Body of pancreas (tissue), 4 donors: ENCODE measurements around the gene MCM8.

Experiments used
- POLR2A ChIP-seq, 3 donors: fragments of 450-650 bp; IDR thresholded peaks; one replicate each; pipeline ENCODE4 v1.6.1; 2016; ENCODE audit warnings: antibody characterized with exemption in 3 of 3, mild to moderate bottlenecking in 2 of 3
- TF ChIP-seq, protein P1 (sequence below), 7 experiments: fragments of 450-650 bp in 4 of 7; fragments of 200-600 bp in 3 of 7; sonication (generic) in 3 of 7; IDR thresholded peaks; one replicate each; pipeline ENCODE4 v1.5.1; 2016 to 2019; ENCODE audit warnings: antibody characterized with exemption in 7 of 7

DNA sequence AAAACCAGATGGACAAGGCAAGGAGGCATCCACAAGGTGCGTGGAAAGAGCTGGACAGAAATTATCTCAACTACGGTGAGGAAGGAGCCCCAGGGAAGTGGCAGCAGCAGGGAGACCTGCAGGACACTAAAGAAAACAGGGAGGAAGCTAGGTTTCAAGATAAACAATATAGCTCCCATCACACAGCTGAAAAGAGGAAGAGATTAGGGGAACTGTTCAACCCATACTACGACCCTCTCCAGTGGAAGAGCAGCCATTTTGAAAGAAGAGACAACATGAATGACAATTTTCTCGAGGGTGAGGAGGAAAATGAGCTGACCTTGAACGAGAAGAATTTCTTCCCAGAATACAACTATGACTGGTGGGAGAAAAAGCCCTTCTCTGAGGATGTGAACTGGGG is 27.0 kb upstream of the MCM8 start:
- TF ChIP-seq, protein P1, sequence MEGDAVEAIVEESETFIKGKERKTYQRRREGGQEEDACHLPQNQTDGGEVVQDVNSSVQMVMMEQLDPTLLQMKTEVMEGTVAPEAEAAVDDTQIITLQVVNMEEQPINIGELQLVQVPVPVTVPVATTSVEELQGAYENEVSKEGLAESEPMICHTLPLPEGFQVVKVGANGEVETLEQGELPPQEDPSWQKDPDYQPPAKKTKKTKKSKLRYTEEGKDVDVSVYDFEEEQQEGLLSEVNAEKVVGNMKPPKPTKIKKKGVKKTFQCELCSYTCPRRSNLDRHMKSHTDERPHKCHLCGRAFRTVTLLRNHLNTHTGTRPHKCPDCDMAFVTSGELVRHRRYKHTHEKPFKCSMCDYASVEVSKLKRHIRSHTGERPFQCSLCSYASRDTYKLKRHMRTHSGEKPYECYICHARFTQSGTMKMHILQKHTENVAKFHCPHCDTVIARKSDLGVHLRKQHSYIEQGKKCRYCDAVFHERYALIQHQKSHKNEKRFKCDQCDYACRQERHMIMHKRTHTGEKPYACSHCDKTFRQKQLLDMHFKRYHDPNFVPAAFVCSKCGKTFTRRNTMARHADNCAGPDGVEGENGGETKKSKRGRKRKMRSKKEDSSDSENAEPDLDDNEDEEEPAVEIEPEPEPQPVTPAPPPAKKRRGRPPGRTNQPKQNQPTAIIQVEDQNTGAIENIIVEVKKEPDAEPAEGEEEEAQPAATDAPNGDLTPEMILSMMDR (IDR thresholded peaks at IDR 0.05) = no peak
- no peak for TF ChIP-seq POLR2A (IDR thresholded peaks at IDR 0.05)
